ENCODE measurements around the gene SLC9A4. TPM values are rescaled to one million over a fixed set of nuclear protein-coding genes. Genes with fewer than 3 reads are reported as not detected.

The SLC9A4 gene
- total and polyA plus RNA-seq, 12 donors: 0.07 TPM; not detected in 11

GRCh38 chr2:102538491-102538890 is 65.5 kb downstream of the SLC9A4 start:
- 49 to 63% methylated on average over 2 of the region's 2 CpGs for WGBS, 2 donors
- Histone ChIP-seq H3K9me3 (no peaks in the 10 kb centered on the region), H3K27me3 (no peaks in the 10 kb centered on the region), H3K4me3 (no peak overlapping the region), H3K27ac (no peak overlapping the region), H3K36me3 (no peaks in the 10 kb centered on the region), H3K4me1 (no peaks in the 10 kb centered on the region)
- intact Hi-C loops (cut with DNase I): loop anchor here in 1 of 10 donors (10.0 kb wide), 1 partner anchor 56 kb away; no protein-coding TSS in a partner anchor
- no peak for DNase-seq
- no peak for ATAC-seq
- no peak for TF ChIP-seq CTCF (IDR thresholded peaks at IDR 0.05)

- Histone ChIP-seq H3K9me3 (no peaks in the 10 kb centered on the region), H3K27ac (no peak overlapping the region), H3K4me3 (no peak overlapping the region), H3K4me1 (no peaks in the 10 kb centered on the region), H3K36me3 (no peaks in the 10 kb centered on the region), H3K27me3 (no peaks in the 10 kb centered on the region)
- TF ChIP-seq CTCF (IDR thresholded peaks at IDR 0.05): no peak
- intact Hi-C loops (cut with DNase I): loop anchor here in 1 of 10 donors (10.0 kb wide), 1 partner anchor 1904 kb away; no protein-coding TSS in a partner anchor
- peak in 1 of 2 donors; percentile 21 for DNase-seq
- peak in 3 of 8 donors; percentile 50 to 83 (median 51) for ATAC-seq
- WGBS, 2 donors: 48 to 57% methylated on average over 4 of the region's 4 CpGs
These were observed 67.9 kb downstream of the SLC9A4 start for GRCh38 chr2:102540882-102541281.

GRCh38 chr2:102544182-102544581 is 71.2 kb downstream of the SLC9A4 start:
- ATAC-seq (no peak), DNase-seq (no peak)
- H3K9me3 ChIP-seq: peaks cover 0 to 23% (median 11%) of the 10 kb centered on the region in 11 donors
- no peak for TF ChIP-seq CTCF (IDR thresholded peaks at IDR 0.05)
- no peaks in the 10 kb centered on the region for H3K4me1 ChIP-seq
- intact Hi-C loops (cut with DNase I): loop anchor here in 1 of 10 donors (10.0 kb wide), 1 partner anchor 1901 kb away; no protein-coding TSS in a partner anchor
- WGBS, 2 donors: 58 to 65% methylated on average over 1 of the region's 1 CpG
- H3K27ac ChIP-seq: no peak overlapping the region
- no peaks in the 10 kb centered on the region for H3K27me3 ChIP-seq
- no peak overlapping the region for H3K4me3 ChIP-seq
- H3K36me3 ChIP-seq: no peaks in the 10 kb centered on the region

- Histone ChIP-seq H3K36me3 (no peaks in the 10 kb centered on the region), H3K27me3 (no peaks in the 10 kb centered on the region), H3K9me3 (peaks cover 0 to 41% (median 18%) of the 10 kb centered on the region in 11 donors), H3K4me3 (no peak overlapping the region), H3K4me1 (no peaks in the 10 kb centered on the region), H3K27ac (no peak overlapping the region)
- TF ChIP-seq CTCF (IDR thresholded peaks at IDR 0.05): no peak
- DNase-seq (no peak), ATAC-seq (no peak)
- intact Hi-C loops (cut with DNase I): loop anchor here in 1 of 10 donors (10.0 kb wide), 1 partner anchor 1897 kb away; no protein-coding TSS in a partner anchor
- WGBS, 2 donors: 79 to 84% methylated on average over 2 of the region's 2 CpGs
These were observed 74.4 kb downstream of the SLC9A4 start for GRCh38 chr2:102547462-102547861.
